ENCODE data around the gene ACTL8.

ACTL8 gene

GRCh38 chr1:17770983-17771382 is 15.8 kb downstream of the ACTL8 start:
- TF ChIP-seq FOXM1 (IDR thresholded peaks at IDR 0.05; ENCODE audit: borderline replicate concordance, low read depth), result no peak
- no peak for TF ChIP-seq EGR1 (IDR thresholded peaks at IDR 0.05)
- TF ChIP-seq TAF1 (IDR thresholded peaks at IDR 0.05; ENCODE audit: low read depth), result no peak

DNA sequence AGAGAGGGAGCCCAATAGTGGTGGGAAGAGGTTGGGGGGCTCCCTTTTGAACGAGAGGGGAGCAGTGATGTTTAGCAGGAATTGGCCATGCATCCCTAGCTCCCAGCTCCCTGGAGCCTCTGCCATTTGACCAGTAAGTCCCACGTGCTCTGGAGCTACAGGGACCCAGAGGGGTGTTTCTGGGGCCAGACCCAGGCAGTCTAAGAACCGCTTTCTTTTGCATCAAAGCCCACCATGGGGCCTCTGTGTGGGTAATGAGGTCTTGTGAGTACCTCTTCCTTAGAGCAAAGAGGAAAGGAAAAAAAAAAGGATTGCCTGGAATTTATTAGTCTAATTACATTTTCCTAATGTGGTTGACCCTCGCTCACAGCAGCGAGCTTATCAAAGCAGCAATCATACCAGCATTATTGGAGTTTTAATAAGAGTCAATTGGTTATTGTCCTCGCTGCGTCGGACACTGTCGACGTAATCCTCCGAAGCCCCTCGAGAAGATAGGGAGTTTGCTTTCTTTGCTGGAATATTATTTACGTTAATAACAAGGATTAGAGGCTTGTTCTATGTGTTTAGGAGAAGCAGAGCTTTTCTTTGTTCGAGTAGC is 17.6 kb downstream of the ACTL8 start:
- TF ChIP-seq TCF12 (IDR thresholded peaks at IDR 0.05; ENCODE audit: low read depth) (no peak), TAF1 (IDR thresholded peaks at IDR 0.05; ENCODE audit: low read depth) (no peak), EGR1 (IDR thresholded peaks at IDR 0.05) (no peak), ZBTB7A (IDR thresholded peaks at IDR 0.05; ENCODE audit: low read depth) (no peak), RAD21 (IDR thresholded peaks at IDR 0.05; ENCODE audit: low read depth) (no peak), CEBPB (IDR thresholded peaks at IDR 0.05) (no peak), EP300 (IDR thresholded peaks at IDR 0.05; ENCODE audit: borderline replicate concordance) (no peak), YY1 (IDR thresholded peaks at IDR 0.05; ENCODE audit: low read depth) (no peak), CREB1 (IDR thresholded peaks at IDR 0.05; ENCODE audit: low read depth) (no peak), REST (IDR thresholded peaks at IDR 0.05; ENCODE audit: low read depth) (no peak), FOXM1 (IDR thresholded peaks at IDR 0.05; ENCODE audit: borderline replicate concordance, low read depth) (no peak), NFIC (IDR thresholded peaks at IDR 0.05) (no peak), MAX (IDR thresholded peaks at IDR 0.05) (no peak), TEAD4 (IDR thresholded peaks at IDR 0.05) (no peak)
- TF ChIP-seq, protein P1, sequence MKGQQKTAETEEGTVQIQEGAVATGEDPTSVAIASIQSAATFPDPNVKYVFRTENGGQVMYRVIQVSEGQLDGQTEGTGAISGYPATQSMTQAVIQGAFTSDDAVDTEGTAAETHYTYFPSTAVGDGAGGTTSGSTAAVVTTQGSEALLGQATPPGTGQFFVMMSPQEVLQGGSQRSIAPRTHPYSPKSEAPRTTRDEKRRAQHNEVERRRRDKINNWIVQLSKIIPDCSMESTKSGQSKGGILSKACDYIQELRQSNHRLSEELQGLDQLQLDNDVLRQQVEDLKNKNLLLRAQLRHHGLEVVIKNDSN (IDR thresholded peaks at IDR 0.05), result no peak

GRCh38 chr1:17773591-17774326 is 18.6 kb downstream of the ACTL8 start:
- TF ChIP-seq NFIC (IDR thresholded peaks at IDR 0.05) (no peak), TAF1 (IDR thresholded peaks at IDR 0.05; ENCODE audit: low read depth) (no peak), MAX (IDR thresholded peaks at IDR 0.05) (no peak), TEAD4 (IDR thresholded peaks at IDR 0.05) (no peak), EP300 (IDR thresholded peaks at IDR 0.05; ENCODE audit: borderline replicate concordance) (no peak), CEBPB (IDR thresholded peaks at IDR 0.05) (no peak), RAD21 (IDR thresholded peaks at IDR 0.05; ENCODE audit: low read depth) (no peak), REST (IDR thresholded peaks at IDR 0.05; ENCODE audit: low read depth) (no peak), FOXM1 (IDR thresholded peaks at IDR 0.05; ENCODE audit: borderline replicate concordance, low read depth) (no peak), TCF12 (IDR thresholded peaks at IDR 0.05; ENCODE audit: low read depth) (no peak), ZBTB7A (IDR thresholded peaks at IDR 0.05; ENCODE audit: low read depth) (no peak), CREB1 (IDR thresholded peaks at IDR 0.05; ENCODE audit: low read depth) (no peak), EGR1 (IDR thresholded peaks at IDR 0.05) (no peak)
- TF ChIP-seq, protein P1 (IDR thresholded peaks at IDR 0.05), result no peak

- TF ChIP-seq NFIC (IDR thresholded peaks at IDR 0.05), result no peak
- no peak for TF ChIP-seq TCF12 (IDR thresholded peaks at IDR 0.05; ENCODE audit: low read depth)
- no peak for TF ChIP-seq YY1 (IDR thresholded peaks at IDR 0.05; ENCODE audit: low read depth)
- TF ChIP-seq FOXM1 (IDR thresholded peaks at IDR 0.05; ENCODE audit: borderline replicate concordance, low read depth), result no peak
- no peak for TF ChIP-seq TAF1 (IDR thresholded peaks at IDR 0.05; ENCODE audit: low read depth)
- TF ChIP-seq RAD21 (IDR thresholded peaks at IDR 0.05; ENCODE audit: low read depth), result no peak
- TF ChIP-seq, protein P1 (IDR thresholded peaks at IDR 0.05), result no peak
- TF ChIP-seq MAX (IDR thresholded peaks at IDR 0.05), result no peak
- TF ChIP-seq TEAD4 (IDR thresholded peaks at IDR 0.05), result no peak
- no peak for TF ChIP-seq EGR1 (IDR thresholded peaks at IDR 0.05)
- no peak for TF ChIP-seq CEBPB (IDR thresholded peaks at IDR 0.05)
- no peak for TF ChIP-seq REST (IDR thresholded peaks at IDR 0.05; ENCODE audit: low read depth)
- no peak for TF ChIP-seq ZBTB7A (IDR thresholded peaks at IDR 0.05; ENCODE audit: low read depth)
- TF ChIP-seq CREB1 (IDR thresholded peaks at IDR 0.05; ENCODE audit: low read depth), result no peak
- no peak for TF ChIP-seq EP300 (IDR thresholded peaks at IDR 0.05; ENCODE audit: borderline replicate concordance)
These were observed 19.3 kb downstream of the ACTL8 start for GRCh38 chr1:17774452-17774851.

Data from Ishikawa (cell line).